ENCODE data around the gene LRRC46.

The LRRC46 gene

DNA sequence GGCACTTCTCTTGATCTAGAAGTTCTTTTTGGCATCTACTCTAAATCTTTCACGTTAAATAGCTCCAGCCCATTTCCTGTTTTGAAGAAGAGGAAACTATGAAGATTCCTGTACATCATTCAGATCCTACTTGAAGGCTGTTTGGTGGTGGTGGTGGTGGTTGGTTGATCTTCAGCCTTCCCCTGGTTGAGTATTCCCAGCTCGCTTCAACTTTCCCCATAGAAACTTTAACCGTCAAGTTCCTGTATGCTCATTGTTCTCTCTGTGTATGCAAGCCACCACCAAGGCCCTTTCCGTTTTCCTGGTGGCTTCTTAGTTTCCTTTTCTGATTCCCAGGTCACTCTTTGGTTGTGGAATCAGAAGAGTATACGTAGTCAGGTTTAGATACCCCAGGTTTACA, 3.3 kb downstream of the LRRC46 start:
- DNase-seq: no peak

DNA sequence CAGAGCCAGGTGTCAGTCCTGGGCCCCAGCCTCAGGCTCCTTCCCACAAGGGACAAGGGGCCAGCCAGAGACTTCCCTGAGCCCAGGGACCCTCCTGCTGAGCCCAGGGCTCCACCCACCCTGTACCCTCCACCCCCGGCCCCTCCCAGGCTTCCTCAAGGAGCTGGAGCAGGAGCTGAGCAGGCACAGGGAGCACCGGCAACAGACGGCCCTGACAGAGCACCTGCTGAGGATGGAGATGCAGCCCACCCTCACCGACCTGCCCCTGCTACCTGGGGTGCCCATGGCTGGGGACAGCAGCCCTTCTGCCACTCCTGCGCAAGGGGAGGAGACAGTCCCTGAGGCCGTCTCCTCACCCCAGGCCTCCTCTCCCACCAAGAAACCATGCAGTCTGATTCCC, 5.1 kb downstream of the LRRC46 start:
- no peak for DNase-seq

DNA sequence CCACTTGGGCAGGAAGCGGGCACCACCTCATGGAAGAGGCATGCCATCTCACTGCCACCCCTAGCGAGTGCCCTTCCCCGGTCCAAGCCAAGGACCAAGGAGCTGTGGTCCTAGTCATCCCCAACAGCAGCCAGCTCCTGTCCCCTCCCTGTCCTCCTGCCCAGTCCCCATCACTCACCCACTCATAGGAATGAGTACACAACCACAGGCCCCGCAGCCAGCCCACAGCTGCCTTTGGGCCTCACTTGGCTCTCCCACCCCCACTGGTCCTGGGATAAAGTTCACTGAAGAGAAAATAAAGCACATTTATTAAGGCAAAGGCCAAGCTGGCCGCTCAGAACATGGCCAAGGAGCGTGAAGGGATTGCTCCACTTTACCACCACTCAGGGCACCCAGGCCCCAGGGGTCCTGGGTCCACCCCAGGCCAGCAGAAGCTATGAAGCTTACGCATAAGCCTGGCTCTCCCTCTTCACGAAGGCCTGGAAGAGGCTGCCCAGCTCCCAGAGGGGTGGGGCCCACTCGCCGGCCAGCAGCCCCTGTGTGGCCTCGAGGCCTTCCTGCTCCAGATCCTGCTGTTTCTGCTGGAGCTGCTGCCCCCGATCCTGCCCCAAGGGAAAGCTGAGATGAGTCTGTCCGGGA, 6.0 kb downstream of the LRRC46 start:
- DNase-seq: no peak

DNA sequence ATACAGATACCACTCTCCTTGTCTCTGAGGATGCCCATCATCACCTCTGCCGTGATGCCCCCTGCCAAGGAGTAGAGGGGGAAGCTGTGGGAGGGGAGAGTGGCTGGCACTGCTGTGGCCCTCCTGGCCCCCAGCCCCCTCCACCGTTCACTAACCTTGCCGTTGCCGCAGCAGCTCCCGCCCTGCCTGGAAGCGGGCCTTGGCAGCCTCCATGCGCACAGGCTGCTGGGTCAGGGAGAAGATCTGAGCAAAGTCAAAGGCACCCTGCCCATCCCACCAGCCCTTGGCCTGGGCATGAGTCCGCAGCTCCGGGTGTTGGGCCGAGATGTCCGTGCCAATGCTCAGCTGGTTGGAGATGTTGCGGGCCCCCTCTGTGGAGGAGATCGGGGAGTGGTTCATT, 7.2 kb downstream of the LRRC46 start:
- no peak for DNase-seq

DNA sequence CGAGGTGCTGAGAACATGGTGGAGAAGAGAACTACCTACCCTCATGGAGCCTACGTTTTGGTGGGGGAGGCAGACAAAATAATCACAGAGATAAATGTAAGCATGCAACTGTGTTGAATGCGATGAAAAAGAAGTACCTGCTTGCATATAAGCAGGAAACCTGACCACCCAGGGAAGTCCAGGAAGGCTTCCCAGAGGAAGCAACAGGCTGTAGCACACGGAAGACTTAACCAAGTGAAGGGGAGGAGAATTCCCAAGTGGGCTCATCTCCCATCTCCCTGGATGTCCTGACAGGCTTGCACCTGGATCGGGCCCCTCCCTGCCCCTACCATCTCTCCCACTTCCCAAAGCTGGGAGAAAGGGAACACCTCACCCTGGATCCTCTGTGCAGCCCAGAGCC, 7.6 kb downstream of the LRRC46 start:
- no peak for DNase-seq

DNA sequence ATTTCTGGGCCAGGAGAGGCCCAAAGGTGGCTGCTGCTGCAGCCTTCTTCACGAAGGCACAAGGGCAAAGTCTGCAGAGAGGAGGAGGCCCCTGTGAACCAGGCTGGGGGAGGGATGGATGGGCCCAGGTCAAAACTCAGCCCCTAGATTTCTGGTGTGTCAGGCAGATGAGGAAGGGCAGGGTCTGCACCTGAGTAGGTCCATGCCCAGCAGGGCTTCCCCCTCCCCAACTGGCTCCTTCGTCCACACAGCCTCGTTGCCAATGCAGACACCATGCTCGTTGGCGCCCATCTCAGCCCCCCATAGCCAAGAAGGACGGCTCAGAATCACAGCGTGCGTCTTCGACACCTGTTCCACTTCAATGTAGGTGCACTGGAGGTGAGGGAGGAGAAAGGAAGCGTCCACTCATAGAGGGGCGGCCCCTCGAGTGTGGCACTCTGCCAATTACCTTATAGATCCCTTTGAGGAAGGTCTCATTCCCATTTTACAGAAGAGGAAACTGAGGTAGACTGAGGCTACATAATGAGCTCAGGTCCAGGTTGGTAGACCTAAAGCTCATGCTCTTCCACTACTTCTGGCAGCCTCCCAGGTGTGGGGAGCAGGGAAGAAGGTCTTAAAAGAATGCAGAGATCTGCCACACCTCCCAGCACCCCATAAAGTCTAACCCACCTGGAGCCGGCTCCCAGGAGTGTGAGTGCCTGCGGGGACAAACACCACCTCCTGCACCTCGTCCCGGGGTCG, 8.7 kb downstream of the LRRC46 start:
- no peak for DNase-seq

DNA sequence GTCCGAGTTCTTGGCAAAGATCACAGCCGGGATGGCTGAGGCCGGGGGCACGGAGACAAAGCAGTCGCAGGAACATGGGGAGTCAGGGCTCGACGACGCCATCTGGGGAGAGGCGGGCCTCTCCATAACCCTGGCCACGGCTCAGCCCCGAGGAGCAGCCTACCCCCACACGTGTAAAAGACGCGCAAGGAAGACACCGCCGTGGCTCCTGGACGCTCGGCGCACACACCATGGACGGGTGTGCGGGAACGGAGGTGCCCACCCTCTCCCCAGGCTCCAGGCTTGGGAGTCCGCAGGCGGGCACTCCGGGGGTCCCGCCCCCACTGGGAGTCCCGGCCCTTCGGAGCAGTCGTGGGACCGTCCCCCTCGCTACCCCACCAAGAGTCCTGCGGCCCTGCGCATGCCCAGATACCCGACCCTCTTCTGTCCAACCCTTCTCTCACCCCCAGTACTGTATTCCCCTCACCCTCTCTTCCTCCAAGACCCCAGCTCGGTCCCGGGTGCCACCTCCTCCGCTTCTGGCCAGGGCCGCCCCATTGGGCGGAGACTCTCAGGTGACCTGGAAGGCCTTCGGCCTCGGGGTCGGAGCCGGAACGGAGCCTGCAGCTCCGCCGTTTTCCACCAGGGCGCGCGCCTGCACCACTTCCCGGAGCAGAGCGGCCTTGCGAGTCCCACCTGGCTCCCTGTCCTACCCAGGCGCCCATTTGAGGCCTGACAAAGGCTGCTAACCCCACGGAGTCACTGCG, 9.4 kb downstream of the LRRC46 start, which contains the start of gene SCRN2:
Gene SCRN2, minus strand, starts transcription at position 532 of the 746 bp plus-strand sequence. Its CDS starts 430 bp downstream, at position 102.
- DNase-seq: peak; percentile 94

DNA sequence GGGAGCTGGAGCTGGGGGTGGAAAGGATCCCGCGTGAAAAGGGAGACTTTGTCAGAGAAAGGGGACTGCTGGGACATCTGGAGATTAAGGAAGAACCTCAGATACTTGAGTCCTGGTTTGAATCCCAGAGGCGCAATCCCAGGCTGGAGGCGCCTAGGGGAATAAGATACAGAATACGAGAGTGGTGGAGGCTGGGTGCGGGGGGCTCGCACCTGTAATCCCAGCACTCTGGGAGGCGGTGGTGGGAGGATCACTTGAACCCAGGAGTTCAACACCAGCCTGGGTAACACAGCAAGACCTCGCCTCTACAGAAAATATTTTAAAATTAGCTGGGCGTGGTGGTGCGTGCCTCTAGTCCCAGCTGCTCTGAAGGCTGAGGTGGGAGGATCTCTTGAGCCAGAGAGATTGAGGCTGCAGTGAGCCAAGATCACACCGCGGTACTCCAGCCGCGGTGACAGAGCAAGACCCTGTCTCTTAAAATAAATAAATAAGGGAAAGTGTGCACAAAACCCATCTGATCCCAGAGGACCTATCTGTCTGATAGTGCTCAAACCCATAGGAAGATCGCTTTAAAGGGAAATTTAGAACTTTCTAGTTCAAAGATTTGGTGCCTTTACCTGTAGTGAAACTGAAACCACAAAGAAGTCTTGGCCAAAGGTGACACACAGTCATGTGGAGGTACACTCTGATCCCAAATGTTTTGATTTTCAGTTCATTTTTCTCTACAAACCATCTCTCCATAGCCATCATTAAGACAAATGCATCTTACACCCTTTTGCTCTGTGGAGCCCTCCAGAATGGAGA, 10.2 kb downstream of the LRRC46 start:
- DNase-seq: no peak

DNA sequence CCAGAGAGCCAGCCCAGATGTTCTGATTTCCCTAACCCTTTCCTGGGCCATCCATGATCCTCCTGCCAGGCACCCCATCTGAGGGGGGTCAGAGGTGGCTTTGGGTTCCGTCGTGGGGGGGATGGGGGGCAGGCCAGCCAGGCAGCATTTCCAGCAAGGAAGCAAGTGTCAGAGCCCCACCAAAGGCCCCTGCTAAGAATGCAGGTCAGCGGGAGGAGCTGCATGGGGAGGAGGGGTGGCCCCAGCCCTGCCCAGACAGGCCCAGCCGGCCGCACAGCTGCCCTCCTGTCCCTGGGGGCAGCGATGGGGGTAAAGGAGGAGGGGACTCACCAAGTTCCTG, 11.9 kb downstream of the LRRC46 start:
- no peak for DNase-seq

DNA sequence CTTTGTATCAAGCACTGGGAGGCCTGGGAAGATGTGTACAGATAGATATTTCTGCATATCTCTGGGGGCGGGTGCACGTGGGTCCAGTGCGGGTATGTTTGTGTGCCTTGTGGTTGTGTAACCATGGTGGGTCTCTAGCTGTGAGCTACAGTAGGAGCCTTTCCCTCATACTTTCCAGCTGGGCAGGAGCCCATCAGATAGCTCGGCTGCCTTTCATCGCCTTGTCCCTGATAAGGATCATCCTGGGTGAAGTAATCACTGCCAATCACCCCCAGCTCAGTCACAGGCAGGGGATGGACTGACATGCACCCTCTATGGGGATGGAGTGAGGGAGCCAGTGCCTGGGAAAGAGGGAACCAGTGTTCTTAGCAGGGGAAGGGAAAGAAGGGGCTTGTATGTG, 12.8 kb downstream of the LRRC46 start:
- DNase-seq: no peak

DNA sequence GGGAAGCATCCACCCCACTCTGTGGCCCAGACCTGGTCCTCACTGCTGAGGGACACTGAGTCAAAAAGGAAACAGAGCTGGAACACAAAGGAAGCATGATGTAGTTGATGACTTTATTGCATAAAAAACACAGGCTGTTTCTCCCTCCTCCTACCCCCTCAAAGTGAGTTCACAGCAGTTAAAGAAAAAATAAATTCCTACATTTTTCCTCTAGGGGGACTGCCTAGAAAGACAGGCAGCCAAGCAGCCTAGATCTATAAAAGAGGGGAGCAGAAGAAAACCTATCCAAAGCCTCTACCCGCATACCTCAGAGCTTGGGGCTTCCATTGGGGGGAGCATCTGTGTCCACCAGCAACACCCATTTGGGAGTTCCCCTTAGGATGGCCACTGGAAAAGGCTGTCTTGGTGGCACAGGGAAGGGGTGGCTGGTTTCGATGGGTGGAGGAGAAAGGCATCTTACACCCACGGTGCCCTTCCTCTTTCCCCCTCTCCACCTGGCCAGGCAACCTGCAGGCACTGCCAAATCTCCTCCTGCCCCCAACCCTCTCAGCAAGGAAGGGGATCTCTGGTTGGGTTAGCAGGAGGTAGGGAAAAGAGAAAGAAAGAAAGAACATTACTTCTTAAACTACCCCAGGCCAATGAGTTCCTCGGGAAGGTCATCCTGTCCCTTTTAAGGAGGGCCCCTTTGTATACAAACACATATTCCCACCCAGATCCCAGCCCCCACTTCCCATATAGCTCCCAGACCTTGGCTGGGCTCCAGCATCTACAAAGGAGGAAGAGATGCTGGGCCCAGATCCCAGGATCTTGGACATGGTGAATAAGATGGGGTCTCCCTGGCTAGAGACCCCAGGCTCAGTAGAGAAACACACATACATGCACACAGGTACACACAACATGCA, 13.6 kb downstream of the LRRC46 start:
- DNase-seq: no peak

DNA sequence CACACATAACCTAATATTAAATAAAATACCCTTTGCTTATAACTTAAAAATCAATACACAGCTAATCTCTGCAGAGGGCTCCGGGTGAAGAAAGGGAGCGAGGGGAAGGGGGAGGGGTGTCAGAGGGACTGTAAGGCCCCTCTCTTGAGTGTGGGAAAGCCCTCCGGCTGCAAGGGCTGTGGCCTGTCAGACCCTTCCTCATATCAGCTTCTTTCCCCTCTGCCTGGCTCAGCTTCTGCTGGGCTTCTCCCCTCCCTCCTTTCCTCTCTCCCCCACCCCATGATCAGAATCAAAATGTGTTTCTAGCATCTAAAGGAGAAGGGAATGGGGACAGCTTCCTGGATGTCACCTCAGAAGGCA, 14.2 kb downstream of the LRRC46 start:
- DNase-seq: no peak

DNA sequence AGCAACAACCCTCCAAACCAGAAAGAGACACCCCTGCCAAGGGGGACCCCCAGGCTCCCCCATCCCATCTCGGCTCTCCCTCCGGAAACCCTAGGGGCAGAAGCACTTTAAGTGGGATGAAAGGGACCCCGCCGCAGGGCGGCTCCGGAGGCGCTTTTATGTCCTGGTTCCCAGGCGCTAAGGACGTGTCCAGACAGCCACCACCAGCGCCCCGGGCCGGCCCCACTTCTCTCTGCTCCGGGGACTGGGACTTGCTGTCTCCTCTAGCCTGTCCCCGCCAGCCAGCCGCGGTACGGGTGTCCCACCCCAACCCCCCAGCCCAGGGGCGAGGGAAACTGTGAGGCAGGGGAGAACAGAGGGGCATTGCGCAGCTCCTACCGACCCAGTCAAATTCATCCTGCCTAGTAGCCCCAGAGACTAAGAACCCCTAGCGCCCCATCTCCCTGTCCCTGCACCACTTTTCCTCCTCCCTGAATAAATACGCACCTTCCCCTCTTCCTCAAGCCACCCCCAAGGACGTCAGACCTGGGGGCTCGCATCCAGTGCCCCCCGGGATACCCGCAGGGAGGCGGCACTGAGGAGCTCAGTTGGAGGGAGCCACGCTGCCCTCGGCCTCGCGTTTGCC, 15.4 kb downstream of the LRRC46 start:
- no peak for DNase-seq

DNA sequence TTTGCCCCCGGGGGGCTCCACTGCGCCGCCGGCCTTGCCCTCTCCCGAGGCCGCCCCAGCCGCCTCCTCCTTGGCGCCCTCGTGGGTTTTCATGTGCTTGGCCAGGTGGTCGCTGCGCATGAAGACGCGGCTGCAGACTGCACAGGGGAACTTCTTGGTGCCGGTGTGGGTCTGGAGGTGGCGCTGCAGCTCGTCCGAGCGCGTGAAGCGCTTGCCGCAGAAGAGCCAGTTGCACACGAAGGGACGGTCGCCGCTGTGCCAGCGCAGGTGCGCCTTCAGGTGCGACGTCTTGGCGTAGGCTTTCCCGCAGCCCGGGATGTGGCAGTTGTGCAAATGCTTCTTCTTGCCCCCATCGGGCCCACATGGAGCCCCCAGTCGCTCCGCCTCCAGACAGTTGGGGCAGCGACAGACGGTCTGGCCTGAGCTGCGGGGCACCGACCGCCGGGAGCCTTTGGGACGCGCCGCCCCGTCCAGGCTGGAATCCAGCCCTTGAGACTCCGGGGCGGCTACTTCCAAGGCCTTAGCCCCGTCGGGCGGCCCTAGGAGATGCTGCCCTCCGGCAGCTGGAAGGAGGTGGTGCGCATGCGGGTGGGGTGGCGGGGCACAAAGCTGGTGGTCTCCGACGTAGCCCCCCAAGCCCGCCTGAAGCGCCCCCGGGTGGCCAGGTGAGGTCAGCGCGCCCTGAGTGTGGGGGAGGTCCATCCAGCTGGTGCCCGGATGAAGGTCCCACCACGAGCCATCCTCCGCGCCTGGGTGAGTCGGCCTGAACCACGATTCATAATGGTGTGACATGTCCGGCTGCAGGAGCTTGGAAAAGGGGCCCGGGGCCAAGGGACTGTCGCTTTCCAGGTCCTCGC, 16.1 kb downstream of the LRRC46 start:
- DNase-seq: no peak

DNA sequence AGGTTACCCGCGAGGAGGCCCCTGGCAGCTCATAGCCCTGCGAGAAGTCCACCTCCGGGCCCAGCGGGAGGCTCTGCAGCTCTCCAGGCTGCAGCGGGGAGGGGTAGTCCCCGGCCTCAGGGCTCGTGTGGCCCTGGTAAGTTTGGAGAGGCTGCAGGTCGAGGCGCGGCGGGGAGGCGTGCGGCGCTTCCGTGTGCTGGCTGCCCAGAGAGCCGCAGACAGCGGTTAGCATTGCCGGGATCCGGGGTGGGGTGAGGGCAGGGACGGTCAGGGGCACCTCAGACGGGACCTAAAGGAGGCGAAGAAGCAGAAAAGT, 16.7 kb downstream of the LRRC46 start:
- DNase-seq: no peak

DNA sequence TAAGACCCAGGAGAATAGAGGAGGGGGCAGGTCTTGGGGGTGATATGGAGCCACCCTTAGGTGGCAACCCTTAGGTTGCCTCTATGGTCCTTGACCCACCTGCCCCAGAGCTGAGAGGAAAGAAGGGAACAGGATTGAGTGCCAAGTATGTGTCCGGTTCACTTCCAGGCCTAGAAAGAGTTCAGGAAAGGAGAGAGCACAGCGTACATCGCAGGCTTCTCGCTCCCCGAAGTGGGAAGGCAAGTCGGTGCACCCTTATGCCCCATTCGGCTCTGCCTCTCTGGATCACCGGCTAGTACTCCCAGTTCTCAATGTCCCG, 18.9 kb downstream of the LRRC46 start:
- no peak for DNase-seq

DNA sequence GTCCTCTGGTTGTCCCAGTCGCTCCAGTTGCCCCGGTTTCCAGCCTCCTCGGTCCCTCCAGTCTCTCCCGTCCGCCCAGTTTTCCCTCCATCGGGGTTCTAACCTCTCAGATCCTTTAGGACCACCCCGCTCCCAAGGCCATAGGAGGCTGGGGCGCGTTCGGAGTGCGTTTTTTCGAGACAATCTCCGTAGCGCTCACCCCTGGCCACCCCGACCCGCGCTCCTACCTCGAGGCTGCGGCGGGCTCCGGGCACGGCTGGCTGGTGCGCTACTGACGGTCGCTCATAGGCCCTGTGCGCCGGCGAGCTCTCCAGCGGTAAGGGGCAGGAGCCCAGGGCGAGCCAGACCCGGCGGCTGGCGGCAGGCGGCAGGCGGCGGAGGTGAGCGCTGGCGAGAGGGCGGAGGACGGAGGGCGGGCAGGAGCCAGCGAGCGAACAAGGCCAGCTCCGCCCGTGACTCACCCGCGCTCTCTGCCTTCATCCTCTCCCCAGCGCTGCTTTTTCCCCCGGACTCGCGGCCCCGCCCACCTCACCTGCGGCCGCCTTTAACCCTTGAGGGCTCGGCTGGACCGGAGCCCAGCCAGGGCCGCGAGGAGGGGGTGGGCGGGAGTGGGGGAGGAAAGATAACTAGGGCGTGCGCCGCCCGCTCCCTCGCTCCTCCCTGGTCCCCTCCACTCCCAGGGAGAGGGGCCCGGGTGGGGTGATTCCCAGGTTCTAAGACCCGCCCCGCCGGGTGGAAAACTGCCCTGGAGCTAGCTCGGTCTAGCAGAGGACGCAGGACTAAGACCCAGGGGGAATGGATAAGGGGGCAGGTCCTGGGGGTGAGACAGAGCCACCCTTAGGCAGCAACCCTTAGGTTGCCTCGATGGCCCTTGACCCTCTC, 19.5 kb downstream of the LRRC46 start, which contains the start of gene SP6:
Gene SP6, minus strand, starts transcription at position 472 of the 882 bp plus-strand sequence. CDS start 2,734 bp downstream, outside the sequence.
- DNase-seq: no peak

DNA sequence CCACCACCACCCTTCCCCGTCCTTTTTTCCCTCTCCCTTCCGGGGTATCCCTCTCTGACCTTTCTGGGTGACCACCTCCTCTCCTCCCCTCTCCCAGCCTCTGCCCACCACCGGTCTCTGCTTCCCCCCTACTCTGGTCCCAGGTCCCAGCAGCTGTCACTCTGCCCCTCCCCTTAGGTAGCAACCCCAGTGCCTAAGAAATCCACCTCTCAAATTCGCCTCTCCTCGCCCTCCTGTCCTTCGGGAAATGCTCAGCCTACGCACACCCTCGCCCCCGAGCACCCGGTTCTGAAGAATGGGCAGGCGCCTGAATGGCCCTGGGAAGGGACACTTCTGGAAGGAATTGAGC, 20.3 kb downstream of the LRRC46 start:
- DNase-seq: no peak

DNA sequence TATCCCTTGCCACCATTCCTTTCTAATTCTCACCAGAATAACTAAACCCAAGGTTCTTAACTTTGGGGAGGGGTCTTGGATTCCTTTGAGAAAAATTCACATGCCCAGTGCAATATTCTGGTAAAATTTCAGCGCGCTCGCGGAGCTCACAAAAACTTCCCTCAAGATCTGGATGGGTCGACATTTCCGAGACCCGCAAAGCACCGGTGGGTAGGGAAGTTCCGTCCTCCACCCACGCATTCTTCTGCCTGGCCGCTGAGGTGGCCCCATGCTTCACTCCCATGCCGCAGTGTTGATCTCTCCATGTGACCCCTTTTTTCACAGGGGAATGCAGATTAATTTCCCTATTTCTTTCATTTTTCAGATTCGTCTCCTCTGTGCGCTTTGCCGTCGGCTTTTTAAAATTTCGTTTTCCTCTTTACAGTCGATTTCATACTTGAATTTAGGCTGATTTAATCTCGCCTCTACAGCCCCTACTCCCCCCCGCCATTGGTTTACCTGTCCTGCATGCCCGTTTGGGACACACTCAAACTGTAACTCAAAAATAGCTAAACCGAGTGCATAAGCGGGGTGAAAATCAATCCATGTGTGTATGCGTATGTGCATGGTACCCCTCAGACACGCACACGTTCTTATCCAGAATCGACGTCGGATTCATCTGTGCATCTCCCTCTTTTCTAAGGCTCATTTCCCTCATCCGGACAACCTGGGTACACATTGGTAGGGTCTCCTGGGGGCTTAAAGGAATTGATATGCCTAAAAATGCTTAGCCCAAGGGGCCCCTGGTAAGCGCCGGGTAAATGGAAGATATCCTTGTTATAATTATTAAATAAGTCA, 20.9 kb downstream of the LRRC46 start:
- no peak for DNase-seq

All from femur (tissue), 1 donor.